Endothelial cell of umbilical vein (primary cell): ENCODE results near the gene HSP90AB1. TPM values are rescaled to one million over a fixed set of nuclear protein-coding genes. Genes with fewer than 3 reads are reported as not detected.

Experiments used
- BruUV-seq: library from RNA; stranded (reverse); fragments of 400-500 nt; replicated peaks from 2 replicates; lab custom pipeline; 2021; lab: Mats Ljungman, UMichigan
- CTCF ChIA-PET: fragments of 300-600, 350-600 bp; sonication (Branson Sonifier 250); formaldehyde crosslinking; loops from one replicate; lab custom pipeline; 2021; ENCODE audit warnings: antibody characterized with exemption, inconsistent platforms; lab: Charles Lee
- POLR2A ChIA-PET: fragments of 300-600, 350-600 bp; sonication (Branson Sonifier 250); formaldehyde crosslinking; loops from one replicate; lab custom pipeline; 2021; ENCODE audit warnings: antibody characterized with exemption, inconsistent platforms; lab: Charles Lee
- DNase-seq: peaks from one replicate; pipeline ENCODE4 v3.0.0-alpha.2; 2011; ENCODE audit warnings: low read depth, low spot score
- FAIRE-seq: peaks from 2 replicates; lab custom pipeline; 2011; peaks lifted over from hg19 to GRCh38; lab: Jason Lieb, UNC
- H2AFZ ChIP-seq: 2 replicates; pipeline ENCODE4 v1.6.0; 2012; ENCODE audit warnings: low read depth, low read length, control low read depth, inconsistent platforms
- H3K27ac ChIP-seq: 2 replicates; pipeline ENCODE4 v1.5.1; 2011; ENCODE audit warnings: low read depth, mild to moderate bottlenecking, control low read depth, low read length, moderate library complexity; ENCODE audit not compliant: insufficient read depth
- H3K27me3 ChIP-seq, 2 experiments: 2 replicates each; pipeline versions ENCODE4 v1.6.0 to v1.6.1; 2011; ENCODE audit warnings: low read length in 2 of 2, mixed read lengths in 1 of 2; ENCODE audit not compliant: control insufficient read depth in 2 of 2, insufficient read depth in 2 of 2
- H3K36me3 ChIP-seq, 2 experiments: 2 replicates in 1 of 2; 3 replicates in 1 of 2; pipeline ENCODE4 v1.5.1; 2011; ENCODE audit warnings: low read length in 2 of 2, mild to moderate bottlenecking in 1 of 2, moderate library complexity in 1 of 2; ENCODE audit not compliant: control insufficient read depth in 2 of 2, insufficient read depth in 2 of 2; ENCODE audit errors: extremely low read depth in 1 of 2
- H3K4me1 ChIP-seq: 3 replicates; pipeline ENCODE4 v1.5.1; 2011; ENCODE audit warnings: mild to moderate bottlenecking, low read length; ENCODE audit not compliant: control insufficient read depth, insufficient read depth; ENCODE audit errors: extremely low read depth
- H3K4me2 ChIP-seq: 2 replicates; pipeline ENCODE4 v1.6.1; 2011; ENCODE audit warnings: low read length, control low read depth, mixed read lengths; ENCODE audit not compliant: insufficient read depth
- H3K4me3 ChIP-seq, 3 experiments: fragments of 200-600 bp in 1 of 3; sonication (generic), shearing (Covaris generic) in 1 of 3; replicated peaks in 1 of 3; 2 replicates each; pipeline ENCODE4 v1.5.1; 2011 to 2016; ENCODE audit warnings: control low read depth in 3 of 3, low read length in 3 of 3, mild to moderate bottlenecking in 2 of 3, inconsistent platforms in 1 of 3, low read depth in 1 of 3, moderate library complexity in 1 of 3; ENCODE audit not compliant: insufficient read depth in 1 of 3
- H3K79me2 ChIP-seq: 2 replicates; pipeline ENCODE4 v1.6.0; 2012; ENCODE audit warnings: low read length, inconsistent platforms; ENCODE audit not compliant: control insufficient read depth, insufficient read depth
- H3K9ac ChIP-seq: replicated peaks from 2 replicates; pipeline ENCODE3; 2011; ENCODE audit warnings: low read length, control low read depth; ENCODE audit not compliant: insufficient read depth; ENCODE audit errors: extremely low read depth
- H3K9me1 ChIP-seq: replicated peaks from 3 replicates; pipeline ENCODE4 v1.6.0; 2011; ENCODE audit warnings: mild to moderate bottlenecking, low read length; ENCODE audit not compliant: control insufficient read depth, insufficient read depth; ENCODE audit errors: extremely low read depth
- H3K9me3 ChIP-seq: replicated peaks from 2 replicates; pipeline ENCODE4 v1.5.1; 2012; ENCODE audit warnings: low read length, inconsistent platforms; ENCODE audit not compliant: control insufficient read depth, insufficient read depth
- H4K20me1 ChIP-seq: replicated peaks from 2 replicates; pipeline ENCODE3; 2011; ENCODE audit warnings: mild to moderate bottlenecking, low read length; ENCODE audit not compliant: control insufficient read depth, insufficient read depth; ENCODE audit errors: extremely low read depth
- EZH2 ChIP-seq: IDR thresholded peaks from 2 replicates; pipeline ENCODE4 v1.6.1; 2012; ENCODE audit warnings: borderline replicate concordance, low read depth, mild to moderate bottlenecking, moderate library complexity, low read length, inconsistent platforms; ENCODE audit not compliant: severe bottlenecking
- FOS ChIP-seq: IDR thresholded peaks from 2 replicates; pipeline ENCODE4 v1.6.1; 2011; ENCODE audit warnings: mild to moderate bottlenecking, low read length, moderate library complexity, borderline replicate concordance; ENCODE audit not compliant: insufficient read depth
- GATA2 ChIP-seq: IDR thresholded peaks from 2 replicates; pipeline ENCODE4 v1.7.0; 2011; ENCODE audit warnings: low read depth, mild to moderate bottlenecking, moderate library complexity, mixed read lengths, low read length; ENCODE audit not compliant: insufficient read length, insufficient read depth
- JUN ChIP-seq: IDR thresholded peaks from 2 replicates; pipeline ENCODE4 v1.6.1; 2011; ENCODE audit warnings: borderline replicate concordance, low read depth; ENCODE audit not compliant: insufficient read length, insufficient read depth
- MAX ChIP-seq: IDR thresholded peaks from 2 replicates; pipeline ENCODE4 v1.6.1; 2011; ENCODE audit not compliant: insufficient read depth, insufficient read length
- MYC ChIP-seq: IDR thresholded peaks from one replicate; pipeline ENCODE4 v1.6.1; 2011; ENCODE audit warnings: mild to moderate bottlenecking, low read depth, low read length
- POLR2A ChIP-seq: IDR thresholded peaks from 2 replicates; pipeline ENCODE4 v1.6.1; 2012; ENCODE audit warnings: low read depth, mild to moderate bottlenecking, control low read depth, low read length
- dilution Hi-C: fragments of 300-500 bp; cut with MboI; formaldehyde crosslinking; loops from one replicate; pipeline ENCODE4 v1.15.0; 2019; ENCODE audit warnings: low sequenced_read_pairs; ENCODE audit not compliant: extremely low pct_ligation_motif_present
- intact Hi-C: fragments of 100-400 bp; cut with micrococcal nuclease; formaldehyde crosslinking; loops from one replicate; pipeline ENCODE4 v1.10.0; 2022
- polyA plus RNA-seq, 4 experiments: library from polyadenylated mRNA; depleted of rRNA in 3 of 4; stranded (reverse) in 3 of 4; unstranded in 1 of 4; fragments of >200 nt; gene quantifications; 2 replicates each; pipeline versions ENCODE4 v1.2.1 to v1.2.3, GENCODE V29; 2011 to 2012; ENCODE audit warnings: missing spikeins in 1 of 4
- total RNA-seq: library from RNA; stranded (reverse); gene quantifications from 2 replicates; pipeline ENCODE4 v1.2.3, GENCODE V29; 2021
- TF ChIP-seq, protein P1 (sequence below), 2 donors: IDR thresholded peaks; 1 replicate in 1 of 2; 2 replicates in 1 of 2; pipeline ENCODE4 v1.5.1; 2011; ENCODE audit warnings: low read length in 2 of 2, mild to moderate bottlenecking in 2 of 2, moderate library complexity in 2 of 2, control low read depth in 1 of 2, inconsistent platforms in 1 of 2, low read depth in 1 of 2; ENCODE audit not compliant: insufficient read depth in 1 of 2; ENCODE audit errors: extremely low read depth in 1 of 2

The HSP90AB1 gene
- total and polyA plus RNA-seq, 2 donors (not counting 3 experiments of a cell fraction or from before 2014, with no cell fraction given) = 824 to 1,201 TPM

DNA sequence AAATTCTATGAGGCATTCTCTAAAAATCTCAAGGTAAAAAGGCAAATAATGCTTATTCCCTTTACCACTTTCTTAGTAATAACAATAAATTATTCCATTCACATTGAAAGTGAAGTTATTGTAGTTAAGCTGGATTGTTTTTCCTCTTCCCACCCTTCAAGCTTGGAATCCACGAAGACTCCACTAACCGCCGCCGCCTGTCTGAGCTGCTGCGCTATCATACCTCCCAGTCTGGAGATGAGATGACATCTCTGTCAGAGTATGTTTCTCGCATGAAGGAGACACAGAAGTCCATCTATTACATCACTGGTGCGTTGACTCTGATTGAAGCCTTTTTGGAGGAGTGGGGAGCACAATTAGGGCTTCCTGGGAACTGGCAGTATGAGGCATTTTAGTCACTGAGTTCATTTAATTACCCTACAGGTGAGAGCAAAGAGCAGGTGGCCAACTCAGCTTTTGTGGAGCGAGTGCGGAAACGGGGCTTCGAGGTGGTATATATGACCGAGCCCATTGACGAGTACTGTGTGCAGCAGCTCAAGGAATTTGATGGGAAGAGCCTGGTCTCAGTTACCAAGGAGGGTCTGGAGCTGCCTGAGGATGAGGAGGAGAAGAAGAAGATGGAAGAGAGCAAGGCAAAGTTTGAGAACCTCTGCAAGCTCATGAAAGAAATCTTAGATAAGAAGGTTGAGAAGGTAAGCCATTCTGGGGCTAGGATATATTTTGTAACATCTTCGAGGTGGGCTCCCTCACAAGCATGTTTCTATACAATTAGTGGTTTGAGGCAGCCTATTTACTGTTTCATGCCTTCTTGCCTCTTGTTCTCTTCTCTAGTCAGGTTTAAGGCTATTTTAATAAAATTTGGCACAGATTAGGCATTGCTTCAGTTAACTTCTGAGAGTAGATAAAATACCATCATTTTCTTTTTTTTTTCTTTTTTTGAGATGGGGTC lies 4.9 kb downstream of the HSP90AB1 start:
- H3K36me3 ChIP-seq = peaks cover 45 to 50% of the 10 kb centered on the region in 2 experiments

More for the DNA sequence above, 4.9 kb downstream of the HSP90AB1 start:
- Histone ChIP-seq H3K9ac (no peak overlapping the region), H2AFZ (no peak overlapping the region), H3K9me1 (no peaks in the 10 kb centered on the region), H3K27ac (no peak overlapping the region), H3K4me1 (peaks cover 35% of the 10 kb centered on the region), H3K27me3 (no peaks in the 10 kb centered on the region), H3K4me3 (no peak overlapping the region), H3K4me2 (no peak overlapping the region), H3K9me3 (no peaks in the 10 kb centered on the region), H4K20me1 (peaks cover 9% of the 10 kb centered on the region), H3K79me2 (peaks cover 76% of the 10 kb centered on the region)
- no TSS peak for BruUV-seq
- no peak for FAIRE-seq
- intact Hi-C loops = no loop called here
- dilution Hi-C loops = no loop called here
- TF ChIP-seq GATA2 (no peak), MAX (no peak), POLR2A (no peak), FOS (no peak), JUN (no peak), EZH2 (no peak), MYC (no peak)
- TF ChIP-seq, protein P1, sequence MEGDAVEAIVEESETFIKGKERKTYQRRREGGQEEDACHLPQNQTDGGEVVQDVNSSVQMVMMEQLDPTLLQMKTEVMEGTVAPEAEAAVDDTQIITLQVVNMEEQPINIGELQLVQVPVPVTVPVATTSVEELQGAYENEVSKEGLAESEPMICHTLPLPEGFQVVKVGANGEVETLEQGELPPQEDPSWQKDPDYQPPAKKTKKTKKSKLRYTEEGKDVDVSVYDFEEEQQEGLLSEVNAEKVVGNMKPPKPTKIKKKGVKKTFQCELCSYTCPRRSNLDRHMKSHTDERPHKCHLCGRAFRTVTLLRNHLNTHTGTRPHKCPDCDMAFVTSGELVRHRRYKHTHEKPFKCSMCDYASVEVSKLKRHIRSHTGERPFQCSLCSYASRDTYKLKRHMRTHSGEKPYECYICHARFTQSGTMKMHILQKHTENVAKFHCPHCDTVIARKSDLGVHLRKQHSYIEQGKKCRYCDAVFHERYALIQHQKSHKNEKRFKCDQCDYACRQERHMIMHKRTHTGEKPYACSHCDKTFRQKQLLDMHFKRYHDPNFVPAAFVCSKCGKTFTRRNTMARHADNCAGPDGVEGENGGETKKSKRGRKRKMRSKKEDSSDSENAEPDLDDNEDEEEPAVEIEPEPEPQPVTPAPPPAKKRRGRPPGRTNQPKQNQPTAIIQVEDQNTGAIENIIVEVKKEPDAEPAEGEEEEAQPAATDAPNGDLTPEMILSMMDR (IDR thresholded peaks at IDR 0.05; ENCODE audit: extremely low read depth in 1 of 2, insufficient read depth in 1 of 2, low read depth in 1 of 2, low read length in 2 of 2) = no peak
- POLR2A ChIA-PET = no interaction called here
- DNase-seq = no peak
- CTCF ChIA-PET = interaction anchor here (1.4 kb wide), 1 partner anchor 79 kb away, joined by 3 read pairs; no protein-coding TSS in a partner anchor
